Stimulated activated CD8-positive, alpha-beta memory T cell treated with anti-CD3 and anti-CD28 coated beads, Interleukin-15, amount 100 ng/mL, for 48 hours (primary cell): Measurements from ENCODE around the gene CRYZ.

ENCODE experiments used
- DNase-seq, 2 donors: peaks; one replicate each; pipeline ENCODE4 v3.0.0-alpha.2; 2020; ENCODE audit warnings: low read depth in 2 of 2

Gene CRYZ

GRCh38 chr1:74731399-74732052 lies 1.3 kb downstream of the CRYZ start:
- no peak for DNase-seq

GRCh38 chr1:74729741-74730478 lies 2.9 kb downstream of the CRYZ start:
- no peak for DNase-seq

- no peak for DNase-seq
These were observed 4.1 kb downstream of the CRYZ start for GRCh38 chr1:74728736-74729135.

GRCh38 chr1:74726063-74726462 lies 6.8 kb downstream of the CRYZ start:
- no peak for DNase-seq

- no peak for DNase-seq
These were observed 15.2 kb downstream of the CRYZ start for GRCh38 chr1:74717626-74718025.

GRCh38 chr1:74716822-74717221 lies 16.0 kb downstream of the CRYZ start:
- no peak for DNase-seq

GRCh38 chr1:74715806-74716205 lies 17.0 kb downstream of the CRYZ start:
- DNase-seq = no peak

- no peak for DNase-seq
These were observed 17.7 kb downstream of the CRYZ start for GRCh38 chr1:74715236-74715502.

- DNase-seq = no peak
These were observed 18.2 kb downstream of the CRYZ start for GRCh38 chr1:74714429-74715235.

- no peak for DNase-seq
These were observed 19.0 kb downstream of the CRYZ start for GRCh38 chr1:74713849-74714248.

- DNase-seq = no peak
These were observed 20.0 kb downstream of the CRYZ start for GRCh38 chr1:74712881-74713280.

GRCh38 chr1:74703386-74704182 lies 29.3 kb downstream of the CRYZ start:
- no peak for DNase-seq

GRCh38 chr1:74699331-74699730 lies 33.5 kb downstream of the CRYZ start:
- DNase-seq = no peak

- no peak for DNase-seq
These were observed 35.0 kb downstream of the CRYZ start for GRCh38 chr1:74697832-74698231.

- no peak for DNase-seq
These were observed 39.4 kb downstream of the CRYZ start for GRCh38 chr1:74693473-74693872.

GRCh38 chr1:74690909-74691308 lies 41.9 kb downstream of the CRYZ start:
- DNase-seq = no peak

GRCh38 chr1:74690364-74690696 lies 42.5 kb downstream of the CRYZ start:
- DNase-seq = no peak

- DNase-seq = no peak
These were observed 43.1 kb downstream of the CRYZ start for GRCh38 chr1:74689621-74690363.

GRCh38 chr1:74686928-74687327 lies 45.9 kb downstream of the CRYZ start:
- no peak for DNase-seq

GRCh38 chr1:74684301-74684700 lies 48.5 kb downstream of the CRYZ start:
- DNase-seq = no peak

- no peak for DNase-seq
These were observed 49.2 kb downstream of the CRYZ start for GRCh38 chr1:74683656-74684055.

GRCh38 chr1:74681851-74682250 lies 51.0 kb downstream of the CRYZ start:
- no peak for DNase-seq
